HuH-7.5 (cell line): ENCODE results near the gene LCN10.
"Not testable (repeated sequence)": the region's sequence is repeated elsewhere in the genome, so short reads cannot be mapped to it uniquely, and the experiment has no call there.

ENCODE experiments used
- DNase-seq: peaks from one replicate; pipeline ENCODE4 v3.0.0; 2011; ENCODE audit warnings: low spot score

The LCN10 gene

GRCh38 chr9:136771907-136772415, 29.2 kb upstream of the LCN10 start:
- no peak for DNase-seq

- peak; percentile 80 for DNase-seq
Measured at GRCh38 chr9:136769710-136770191, 27.0 kb upstream of the LCN10 start.

- DNase-seq = not testable (repeated sequence)
Measured at GRCh38 chr9:136766410-136767120, 23.8 kb upstream of the LCN10 start.

GRCh38 chr9:136765745-136766409, 23.1 kb upstream of the LCN10 start:
- not testable (repeated sequence) for DNase-seq

GRCh38 chr9:136765041-136765440, 22.3 kb upstream of the LCN10 start:
- no peak for DNase-seq

- no peak for DNase-seq
Measured at GRCh38 chr9:136764301-136764891, 21.7 kb upstream of the LCN10 start, which contains the start of gene LCN15. TSS of gene LCN15 (minus strand) at chr9:136764518. CDS start at chr9:136764488, 30 bp downstream.

- DNase-seq = no peak
Measured at GRCh38 chr9:136763649-136764035, 20.9 kb upstream of the LCN10 start.

- peak; percentile 84 for DNase-seq
Measured at GRCh38 chr9:136762915-136763648, 20.3 kb upstream of the LCN10 start.

GRCh38 chr9:136762221-136762691, 19.5 kb upstream of the LCN10 start:
- DNase-seq = no peak

- DNase-seq = no peak
Measured at GRCh38 chr9:136761545-136761981, 18.8 kb upstream of the LCN10 start.

GRCh38 chr9:136760834-136761544, 18.2 kb upstream of the LCN10 start:
- DNase-seq = peak; percentile 83

- DNase-seq = no peak
Measured at GRCh38 chr9:136760424-136760823, 17.7 kb upstream of the LCN10 start.

GRCh38 chr9:136759436-136760325, 16.9 kb upstream of the LCN10 start:
- DNase-seq = no peak

- DNase-seq = no peak
Measured at GRCh38 chr9:136759001-136759400, 16.3 kb upstream of the LCN10 start.

GRCh38 chr9:136757751-136758140, 15.0 kb upstream of the LCN10 start:
- no peak for DNase-seq

- DNase-seq = no peak
Measured at GRCh38 chr9:136757328-136757727, 14.6 kb upstream of the LCN10 start.

- no peak for DNase-seq
Measured at GRCh38 chr9:136756836-136757235, 14.1 kb upstream of the LCN10 start.

- DNase-seq = no peak
Measured at GRCh38 chr9:136756134-136756438, 13.3 kb upstream of the LCN10 start.

GRCh38 chr9:136755302-136756133, 12.8 kb upstream of the LCN10 start:
- not testable (repeated sequence) for DNase-seq
